Neural cell (in vitro differentiated cells): Measurements from ENCODE around the gene NKD1. TPM values are rescaled to one million over a fixed set of nuclear protein-coding genes. Genes with fewer than 3 reads are reported as not detected.

ENCODE experiments used
- H2AFZ ChIP-seq: fragments of 200-600, 300-800 bp; sonication (generic), shearing (Covaris generic); 2 replicates; pipeline ENCODE4 v1.6.0; 2014; ENCODE audit warnings: low read depth, mild to moderate bottlenecking, antibody characterized with exemption, low read length, moderate library complexity
- H3F3A ChIP-seq: fragments of 200-600 bp; shearing (Covaris generic); 2 replicates; pipeline ENCODE4 v1.6.1; 2016; ENCODE audit warnings: mild to moderate bottlenecking, moderate library complexity, mixed read lengths, antibody characterized with exemption, low read length; ENCODE audit not compliant: insufficient read depth, poor library complexity, severe bottlenecking
- H3K27ac ChIP-seq: fragments of 200-600, 300-800 bp; sonication (generic), shearing (Covaris generic); 2 replicates; pipeline ENCODE4 v1.5.1; 2014; ENCODE audit warnings: mild to moderate bottlenecking, low read length, moderate library complexity
- H3K27me3 ChIP-seq: fragments of 300-800, 200-600 bp; sonication (generic), shearing (Covaris generic); 2 replicates; pipeline ENCODE4 v1.6.0; 2014; ENCODE audit warnings: mild to moderate bottlenecking, low read depth, low read length, moderate library complexity; ENCODE audit not compliant: insufficient read depth
- H3K36me3 ChIP-seq: fragments of 300-800, 200-600 bp; sonication (generic), shearing (Covaris generic); 2 replicates; pipeline ENCODE4 v1.5.1; 2014; ENCODE audit warnings: mild to moderate bottlenecking, antibody characterized with exemption, low read length, moderate library complexity; ENCODE audit not compliant: insufficient read depth
- H3K4me2 ChIP-seq: fragments of 300-800, 200-600 bp; sonication (generic), shearing (Covaris generic); 2 replicates; pipeline ENCODE4 v1.6.0; 2014; ENCODE audit warnings: mild to moderate bottlenecking, low read length
- H3K4me3 ChIP-seq: fragments of 300-800, 200-600 bp; sonication (generic), shearing (Covaris generic); 2 replicates; pipeline ENCODE4 v1.5.1; 2014; ENCODE audit warnings: mild to moderate bottlenecking, low read length, moderate library complexity
- H3K79me2 ChIP-seq: fragments of 200-600 bp; shearing (Covaris generic); replicated peaks from 2 replicates; pipeline ENCODE4 v1.6.0; 2014; ENCODE audit warnings: mild to moderate bottlenecking, low read length, moderate library complexity; ENCODE audit not compliant: insufficient read depth
- H3K9ac ChIP-seq: fragments of 300-800, 200-600 bp; sonication (generic), shearing (Covaris generic); 2 replicates; pipeline ENCODE4 v1.6.1; 2016; ENCODE audit warnings: mild to moderate bottlenecking, low read length, mixed read lengths
- H3K9me2 ChIP-seq: fragments of 200-600 bp; shearing (Covaris generic); 2 replicates; pipeline ENCODE4 v1.6.1; 2016; ENCODE audit warnings: mild to moderate bottlenecking, low read length, mixed read lengths; ENCODE audit not compliant: insufficient read depth
- H3K9me3 ChIP-seq: fragments of 200-600, 300-800 bp; sonication (generic), shearing (Covaris generic); 2 replicates; pipeline ENCODE4 v1.6.1; 2016; ENCODE audit warnings: mild to moderate bottlenecking, mixed run types, low read length, moderate library complexity, mixed read lengths
- H4K20me1 ChIP-seq: fragments of 200-600 bp; shearing (Covaris generic); 2 replicates; pipeline ENCODE4 v1.6.1; 2016; ENCODE audit warnings: mild to moderate bottlenecking, mixed run types; ENCODE audit not compliant: insufficient read depth
- CTCF ChIP-seq: fragments of 450-650 bp; IDR thresholded peaks from 2 replicates; pipeline ENCODE4 v1.5.1; 2014; ENCODE audit warnings: antibody characterized with exemption, mild to moderate bottlenecking, moderate library complexity; ENCODE audit not compliant: poor library complexity, severe bottlenecking
- EP300 ChIP-seq: fragments of 450-650 bp; conservative IDR thresholded peaks from 2 replicates; pipeline ENCODE4 v1.6.1; 2014; ENCODE audit warnings: antibody characterized with exemption, mild to moderate bottlenecking, moderate library complexity; ENCODE audit not compliant: poor library complexity, severe bottlenecking
- EZH2 ChIP-seq: fragments of 200-600, 300-800 bp; shearing (Covaris generic), sonication (generic); IDR thresholded peaks from 2 replicates; pipeline ENCODE4 v1.6.1; 2014; ENCODE audit warnings: antibody characterized with exemption, low read length, borderline replicate concordance, mild to moderate bottlenecking; ENCODE audit not compliant: insufficient read depth, poor library complexity, severe bottlenecking
- MXI1 ChIP-seq: fragments of 450-650 bp; conservative IDR thresholded peaks from 2 replicates; pipeline ENCODE4 v1.6.1; 2014; ENCODE audit warnings: antibody characterized with exemption, mild to moderate bottlenecking; ENCODE audit not compliant: poor library complexity, severe bottlenecking
- POLR2AphosphoS5 ChIP-seq: IDR thresholded peaks from 2 replicates; pipeline ENCODE4 v1.6.1; 2012
- RAD21 ChIP-seq: fragments of 450-650 bp; conservative IDR thresholded peaks from 2 replicates; pipeline ENCODE4 v1.6.1; 2014; ENCODE audit warnings: antibody characterized with exemption, mild to moderate bottlenecking, moderate library complexity
- SMC3 ChIP-seq: fragments of 450-650 bp; conservative IDR thresholded peaks from 2 replicates; pipeline ENCODE4 v1.6.1; 2014; ENCODE audit warnings: antibody characterized with exemption, mild to moderate bottlenecking, moderate library complexity; ENCODE audit not compliant: poor library complexity
- TAF1 ChIP-seq: IDR thresholded peaks from 2 replicates; pipeline ENCODE4 v1.6.1; 2012; ENCODE audit warnings: low read depth
- polyA plus RNA-seq: library from polyadenylated mRNA; depleted of rRNA; stranded (reverse); fragments of >200 nt; gene quantifications from 2 replicates; pipeline ENCODE4 v1.2.3, GENCODE V29; 2014
- TF ChIP-seq, protein P1 (sequence below): IDR thresholded peaks from 2 replicates; pipeline ENCODE4 v1.6.1; 2012; ENCODE audit warnings: borderline replicate concordance

NKD1 gene
- polyA plus RNA-seq, 1 donor from 2014 or later = 1.1 TPM

- Histone ChIP-seq H2AFZ (no peak overlapping the region), H3K36me3 (no peaks in the 10 kb centered on the region), H3K27ac (no peak overlapping the region), H3K4me3 (no peak overlapping the region), H3K27me3 (peaks cover 30% of the 10 kb centered on the region), H4K20me1 (no peaks in the 10 kb centered on the region), H3F3A (no peaks in the 10 kb centered on the region), H3K9me2 (no peaks in the 10 kb centered on the region), H3K4me2 (no peak overlapping the region), H3K9me3 (no peaks in the 10 kb centered on the region), H3K79me2 (no peaks in the 10 kb centered on the region), H3K9ac (no peak overlapping the region)
- TF ChIP-seq EZH2 = no peak
Observed at GRCh38 chr16:50549561-50549915, 1.3 kb downstream of the NKD1 start.

GRCh38 chr16:50550035-50550434 lies 1.8 kb downstream of the NKD1 start:
- H3K27me3 ChIP-seq = peaks cover 30% of the 10 kb centered on the region

More at GRCh38 chr16:50550035-50550434, 1.8 kb downstream of the NKD1 start:
- no peaks in the 10 kb centered on the region for H3F3A ChIP-seq
- H3K36me3 ChIP-seq = no peaks in the 10 kb centered on the region
- no peaks in the 10 kb centered on the region for H3K9me2 ChIP-seq
- no peaks in the 10 kb centered on the region for H4K20me1 ChIP-seq
- no peak overlapping the region for H3K4me3 ChIP-seq
- TF ChIP-seq MXI1 (no peak), TAF1 (no peak), CTCF (no peak), SMC3 (no peak), RAD21 (no peak), EZH2 (no peak), EP300 (no peak), POLR2AphosphoS5 (no peak)
- TF ChIP-seq, protein P1, sequence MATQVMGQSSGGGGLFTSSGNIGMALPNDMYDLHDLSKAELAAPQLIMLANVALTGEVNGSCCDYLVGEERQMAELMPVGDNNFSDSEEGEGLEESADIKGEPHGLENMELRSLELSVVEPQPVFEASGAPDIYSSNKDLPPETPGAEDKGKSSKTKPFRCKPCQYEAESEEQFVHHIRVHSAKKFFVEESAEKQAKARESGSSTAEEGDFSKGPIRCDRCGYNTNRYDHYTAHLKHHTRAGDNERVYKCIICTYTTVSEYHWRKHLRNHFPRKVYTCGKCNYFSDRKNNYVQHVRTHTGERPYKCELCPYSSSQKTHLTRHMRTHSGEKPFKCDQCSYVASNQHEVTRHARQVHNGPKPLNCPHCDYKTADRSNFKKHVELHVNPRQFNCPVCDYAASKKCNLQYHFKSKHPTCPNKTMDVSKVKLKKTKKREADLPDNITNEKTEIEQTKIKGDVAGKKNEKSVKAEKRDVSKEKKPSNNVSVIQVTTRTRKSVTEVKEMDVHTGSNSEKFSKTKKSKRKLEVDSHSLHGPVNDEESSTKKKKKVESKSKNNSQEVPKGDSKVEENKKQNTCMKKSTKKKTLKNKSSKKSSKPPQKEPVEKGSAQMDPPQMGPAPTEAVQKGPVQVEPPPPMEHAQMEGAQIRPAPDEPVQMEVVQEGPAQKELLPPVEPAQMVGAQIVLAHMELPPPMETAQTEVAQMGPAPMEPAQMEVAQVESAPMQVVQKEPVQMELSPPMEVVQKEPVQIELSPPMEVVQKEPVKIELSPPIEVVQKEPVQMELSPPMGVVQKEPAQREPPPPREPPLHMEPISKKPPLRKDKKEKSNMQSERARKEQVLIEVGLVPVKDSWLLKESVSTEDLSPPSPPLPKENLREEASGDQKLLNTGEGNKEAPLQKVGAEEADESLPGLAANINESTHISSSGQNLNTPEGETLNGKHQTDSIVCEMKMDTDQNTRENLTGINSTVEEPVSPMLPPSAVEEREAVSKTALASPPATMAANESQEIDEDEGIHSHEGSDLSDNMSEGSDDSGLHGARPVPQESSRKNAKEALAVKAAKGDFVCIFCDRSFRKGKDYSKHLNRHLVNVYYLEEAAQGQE = no peak
- no peak overlapping the region for H3K4me2 ChIP-seq
- no peak overlapping the region for H2AFZ ChIP-seq
- H3K9me3 ChIP-seq = no peaks in the 10 kb centered on the region
- no peak overlapping the region for H3K9ac ChIP-seq
- no peaks in the 10 kb centered on the region for H3K79me2 ChIP-seq
- H3K27ac ChIP-seq = no peak overlapping the region
